GM23338 (cell line): ENCODE data around the gene SEPTIN8. TPM values are rescaled to one million over a fixed set of nuclear protein-coding genes. Genes with fewer than 3 reads are reported as not detected.

Experiments used
- ATAC-seq: fragments of 200-7000 bp; cut with Tn5 transposase; 3 replicates; pipeline ENCODE4 v1.9.1; 2020
- DNase-seq: peaks from one replicate; pipeline ENCODE4 v3.0.0-alpha.2; 2015; ENCODE audit warnings: low spot score
- H2AFZ ChIP-seq: fragments of 200-600 bp; sonication (generic); 2 replicates; pipeline ENCODE4 v1.8.0; 2016; ENCODE audit warnings: antibody characterized with exemption, mild to moderate bottlenecking, moderate library complexity
- H3F3A ChIP-seq: fragments of 200-600 bp; sonication (generic); replicated peaks from 2 replicates; pipeline ENCODE4 v1.8.0; 2017; ENCODE audit warnings: antibody characterized with exemption, mixed run types, low read depth
- H3K27ac ChIP-seq: fragments of 200-600 bp; sonication (generic); 2 replicates; pipeline ENCODE4 v1.6.1; 2016; ENCODE audit warnings: low read depth
- H3K27me3 ChIP-seq: fragments of 200-600 bp; sonication (generic); 2 replicates; pipeline ENCODE4 v1.8.0; 2016; ENCODE audit warnings: mild to moderate bottlenecking, mixed run types, moderate library complexity; ENCODE audit not compliant: insufficient read depth
- H3K36me3 ChIP-seq: fragments of 200-600 bp; sonication (generic); 2 replicates; pipeline ENCODE4 v1.8.0; 2016; ENCODE audit warnings: mild to moderate bottlenecking; ENCODE audit not compliant: insufficient read depth
- H3K4me1 ChIP-seq: fragments of 200-600 bp; sonication (generic); 2 replicates; pipeline ENCODE4 v1.8.0; 2016; ENCODE audit warnings: mild to moderate bottlenecking, moderate library complexity; ENCODE audit not compliant: insufficient read depth
- H3K4me2 ChIP-seq: fragments of 200-600 bp; sonication (generic); 2 replicates; pipeline ENCODE4 v1.7.1; 2017; ENCODE audit warnings: mixed run types
- H3K4me3 ChIP-seq: fragments of 200-600 bp; sonication (generic); 2 replicates; pipeline ENCODE4 v1.6.1; 2016; ENCODE audit warnings: mixed run types
- H3K79me2 ChIP-seq: fragments of 200-600 bp; sonication (generic); replicated peaks from 2 replicates; pipeline ENCODE4 v1.8.0; 2017; ENCODE audit warnings: mild to moderate bottlenecking; ENCODE audit not compliant: insufficient read depth
- H3K9me2 ChIP-seq: fragments of 200-600 bp; sonication (generic); 2 replicates; pipeline ENCODE4 v1.8.0; 2017; ENCODE audit not compliant: insufficient read depth
- H4K20me1 ChIP-seq: fragments of 200-600 bp; sonication (generic); replicated peaks from 2 replicates; pipeline ENCODE4 v1.8.0; 2017; ENCODE audit warnings: mild to moderate bottlenecking; ENCODE audit not compliant: insufficient read depth
- H3K27ac Mint-ChIP-seq: 2 replicates; pipeline ENCODE4 v1.8.0; 2020; ENCODE audit warnings: inconsistent platforms, mild to moderate bottlenecking, moderate library complexity, mixed read lengths
- H3K27me3 Mint-ChIP-seq: 3 replicates; pipeline ENCODE4 v1.8.0; 2022; ENCODE audit warnings: low read depth, mild to moderate bottlenecking, moderate library complexity, mixed read lengths, inconsistent platforms; ENCODE audit not compliant: insufficient read depth, poor library complexity
- H3K36me3 Mint-ChIP-seq: 3 replicates; pipeline ENCODE4 v1.8.0; 2021; ENCODE audit warnings: low read depth, mild to moderate bottlenecking, inconsistent platforms, moderate library complexity, mixed read lengths
- H3K4me1 Mint-ChIP-seq: 3 replicates; pipeline ENCODE4 v1.8.0; 2020; ENCODE audit warnings: mild to moderate bottlenecking, inconsistent platforms, mixed read lengths
- H3K4me3 Mint-ChIP-seq: 3 replicates; pipeline ENCODE4 v1.8.0; 2021; ENCODE audit warnings: moderate library complexity, mild to moderate bottlenecking, inconsistent platforms, mixed read lengths
- H3K9me3 Mint-ChIP-seq: 3 replicates; pipeline ENCODE4 v1.8.0; 2020; ENCODE audit warnings: moderate library complexity, mild to moderate bottlenecking, inconsistent platforms, mixed read lengths
- CTCF ChIP-seq, 2 experiments: fragments of 200-600 bp in 1 of 2; sonication (generic) in 1 of 2; conservative IDR thresholded peaks; 2 replicates each; pipeline versions ENCODE4 v1.5.1 to v1.6.1; 2016 to 2017; ENCODE audit warnings: antibody characterized with exemption in 2 of 2, low read depth in 2 of 2, mild to moderate bottlenecking in 2 of 2, moderate library complexity in 1 of 2
- EZH2phosphoT487 ChIP-seq: fragments of 200-600 bp; sonication (generic); IDR thresholded peaks from one replicate; pipeline ENCODE4 v1.8.1; 2018; ENCODE audit warnings: antibody characterized with exemption; ENCODE audit not compliant: unreplicated experiment
- JUNB ChIP-seq: IDR thresholded peaks from one replicate; pipeline ENCODE4 v1.6.1; 2016; ENCODE audit warnings: antibody characterized with exemption; ENCODE audit not compliant: unreplicated experiment
- NANOG ChIP-seq: IDR thresholded peaks from 2 replicates; pipeline ENCODE4 v1.6.1; 2016; ENCODE audit warnings: antibody characterized with exemption, borderline replicate concordance
- POLR2AphosphoS5 ChIP-seq: IDR thresholded peaks from 2 replicates; pipeline ENCODE4 v1.6.1; 2016; ENCODE audit warnings: antibody characterized with exemption, low read depth
- STAT1 ChIP-seq: IDR thresholded peaks from one replicate; pipeline ENCODE4 v1.6.1; 2016; ENCODE audit warnings: antibody characterized with exemption; ENCODE audit not compliant: unreplicated experiment
- ZNF114 ChIP-seq: fragments of 250-450 bp; sonication (Bioruptor Pico); IDR thresholded peaks from 2 replicates; pipeline ENCODE4 v1.5.0; 2020; ENCODE audit warnings: mild to moderate bottlenecking, moderate library complexity
- ZNF331 ChIP-seq: fragments of 250-450 bp; sonication (Bioruptor Pico); IDR thresholded peaks from 2 replicates; pipeline ENCODE4 v1.5.0; 2020; ENCODE audit warnings: low read depth, mild to moderate bottlenecking, moderate library complexity
- ZNF462 ChIP-seq: fragments of 250-450 bp; sonication (Bioruptor Pico); IDR thresholded peaks from 2 replicates; pipeline ENCODE4 v1.5.0; 2020; ENCODE audit warnings: mild to moderate bottlenecking, moderate library complexity
- polyA plus RNA-seq: library from polyadenylated mRNA; unstranded; fragments of >200 nt; fragmentation: Nextera tagmentation; extraction: Ambion mirVana; gene quantifications from 2 replicates; pipeline ENCODE4 v1.2.1, GENCODE V29; 2016
- total RNA-seq: library from RNA; depleted of rRNA; stranded (reverse); fragments of >200 nt; shearing (Covaris generic); gene quantifications from 2 replicates; pipeline ENCODE4 v1.2.3, GENCODE V29; 2014
- TF ChIP-seq, protein P1 (sequence below): IDR thresholded peaks from one replicate; pipeline ENCODE4 v1.6.1; 2018; ENCODE audit warnings: antibody characterized with exemption; ENCODE audit not compliant: unreplicated experiment

The SEPTIN8 gene
- total and polyA plus RNA-seq, 2 experiments from 2014 or later, result 8.8 to 45.0 TPM

DNA sequence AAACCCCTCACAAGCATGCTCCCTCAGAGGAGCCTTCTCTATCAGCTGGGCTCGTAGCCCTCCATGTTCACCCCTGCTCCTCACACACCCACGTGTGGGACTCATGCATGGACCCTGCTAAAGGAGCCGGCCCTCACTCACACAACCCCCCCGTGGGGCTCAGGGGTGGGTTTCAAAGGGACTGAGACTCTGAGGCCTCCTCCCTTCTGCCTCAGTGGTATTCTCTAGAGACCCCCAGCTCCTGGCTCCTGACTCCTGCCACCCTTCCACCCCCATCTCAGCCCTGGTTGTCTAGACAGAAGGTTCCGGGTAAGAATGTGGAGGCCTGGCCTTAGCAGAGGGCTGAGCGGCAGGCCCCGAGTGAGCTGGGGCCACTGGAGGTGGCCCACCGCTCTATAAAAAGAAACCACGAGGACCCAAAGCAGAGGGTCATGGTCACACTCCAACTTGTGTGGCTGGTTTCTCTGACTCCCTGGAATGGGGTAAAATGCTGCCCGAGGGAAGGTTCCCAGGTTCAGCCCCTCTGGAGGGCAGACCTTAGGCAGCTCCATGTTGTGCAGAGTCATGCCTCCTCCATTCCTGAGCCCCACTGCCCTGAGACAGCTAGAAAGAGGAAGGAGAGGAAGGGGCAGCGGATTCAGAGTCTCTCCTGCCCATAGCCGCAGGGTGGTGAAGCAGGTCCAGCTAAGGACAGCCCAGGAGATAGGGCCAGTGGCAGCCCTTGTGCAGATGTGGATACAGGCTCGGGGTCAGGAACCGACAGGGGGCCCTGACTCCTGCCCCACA is 10.8 kb downstream of the SEPTIN8 start:
- no peak for DNase-seq

More for the DNA sequence above, 10.8 kb downstream of the SEPTIN8 start:
- Histone ChIP-seq H2AFZ (no peak overlapping the region), H3K9me2 (no peaks in the 10 kb centered on the region; the same call in 1 of the 2 replicates), H3F3A (no peaks in the 10 kb centered on the region), H3K4me2 (no peak overlapping the region), H3K27me3 (no peaks in the 10 kb centered on the region), H3K4me3 (no peak overlapping the region), H3K27ac (no peak overlapping the region), H3K36me3 (no peaks in the 10 kb centered on the region), H3K4me1 (peaks cover 3% of the 10 kb centered on the region; the same call in 1 of the 2 replicates), H3K79me2 (0 out of 2 replicates have a peak, but pooled peaks cover 4% of the 10 kb centered on the region), H4K20me1 (no peaks in the 10 kb centered on the region)
- no peak for ATAC-seq
- peak overlapping the region; percentile 67; the same call in 1 of the 2 replicates for H3K27ac Mint-ChIP-seq
- TF ChIP-seq, protein P1, sequence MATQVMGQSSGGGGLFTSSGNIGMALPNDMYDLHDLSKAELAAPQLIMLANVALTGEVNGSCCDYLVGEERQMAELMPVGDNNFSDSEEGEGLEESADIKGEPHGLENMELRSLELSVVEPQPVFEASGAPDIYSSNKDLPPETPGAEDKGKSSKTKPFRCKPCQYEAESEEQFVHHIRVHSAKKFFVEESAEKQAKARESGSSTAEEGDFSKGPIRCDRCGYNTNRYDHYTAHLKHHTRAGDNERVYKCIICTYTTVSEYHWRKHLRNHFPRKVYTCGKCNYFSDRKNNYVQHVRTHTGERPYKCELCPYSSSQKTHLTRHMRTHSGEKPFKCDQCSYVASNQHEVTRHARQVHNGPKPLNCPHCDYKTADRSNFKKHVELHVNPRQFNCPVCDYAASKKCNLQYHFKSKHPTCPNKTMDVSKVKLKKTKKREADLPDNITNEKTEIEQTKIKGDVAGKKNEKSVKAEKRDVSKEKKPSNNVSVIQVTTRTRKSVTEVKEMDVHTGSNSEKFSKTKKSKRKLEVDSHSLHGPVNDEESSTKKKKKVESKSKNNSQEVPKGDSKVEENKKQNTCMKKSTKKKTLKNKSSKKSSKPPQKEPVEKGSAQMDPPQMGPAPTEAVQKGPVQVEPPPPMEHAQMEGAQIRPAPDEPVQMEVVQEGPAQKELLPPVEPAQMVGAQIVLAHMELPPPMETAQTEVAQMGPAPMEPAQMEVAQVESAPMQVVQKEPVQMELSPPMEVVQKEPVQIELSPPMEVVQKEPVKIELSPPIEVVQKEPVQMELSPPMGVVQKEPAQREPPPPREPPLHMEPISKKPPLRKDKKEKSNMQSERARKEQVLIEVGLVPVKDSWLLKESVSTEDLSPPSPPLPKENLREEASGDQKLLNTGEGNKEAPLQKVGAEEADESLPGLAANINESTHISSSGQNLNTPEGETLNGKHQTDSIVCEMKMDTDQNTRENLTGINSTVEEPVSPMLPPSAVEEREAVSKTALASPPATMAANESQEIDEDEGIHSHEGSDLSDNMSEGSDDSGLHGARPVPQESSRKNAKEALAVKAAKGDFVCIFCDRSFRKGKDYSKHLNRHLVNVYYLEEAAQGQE, result no peak
- TF ChIP-seq STAT1, result no peak
- no peak for TF ChIP-seq CTCF (conservative IDR thresholded peaks at IDR 0.05; ENCODE audit: low read depth in 2 of 2)
- no peak for TF ChIP-seq EZH2phosphoT487
- no peak for TF ChIP-seq NANOG
- no peak for TF ChIP-seq ZNF462 (CRISPR knock-in tag)
- TF ChIP-seq ZNF331 (CRISPR knock-in tag), result no peak
- no peak for TF ChIP-seq POLR2AphosphoS5
- no peak for TF ChIP-seq ZNF114
- no peak for TF ChIP-seq JUNB
- H3K27me3 Mint-ChIP-seq, result peaks cover 10% of the 10 kb centered on the region
- peaks cover 5% of the 10 kb centered on the region; the same call in 2 of the 3 replicates for H3K4me1 Mint-ChIP-seq
- no peak overlapping the region for H3K4me3 Mint-ChIP-seq
- peaks cover 15% of the 10 kb centered on the region; the same call in 1 of the 3 replicates for H3K36me3 Mint-ChIP-seq
- no peaks in the 10 kb centered on the region for H3K9me3 Mint-ChIP-seq
